K562 (cell line): ENCODE measurements around the gene PUSL1. TPM values are rescaled to one million over a fixed set of nuclear protein-coding genes. Genes with fewer than 3 reads are reported as not detected.

Source experiments
- FUS ChIP-seq: fragments of 200-400 bp; formaldehyde crosslinking; optimal IDR thresholded peaks from 2 replicates; pipeline ENCODE3; 2017; ENCODE audit warnings: low read depth, low read length
- MYBL2 ChIP-seq, 2 experiments: fragments of 450-650 bp in 1 of 2; sonication (generic) in 1 of 2; formaldehyde crosslinking in 1 of 2; IDR thresholded peaks; 2 replicates each; pipeline versions ENCODE4 v1.6.1 to v1.8.1; 2017 to 2022; ENCODE audit warnings: borderline replicate concordance in 1 of 2, inconsistent platforms in 1 of 2, low read depth in 1 of 2, mild to moderate bottlenecking in 1 of 2, missing genetic modification reagents in 1 of 2, moderate library complexity in 1 of 2
- SREBF2 ChIP-seq: sonication (generic); formaldehyde crosslinking; IDR thresholded peaks from 2 replicates; pipeline ENCODE4 v1.4.0; 2020; ENCODE audit warnings: mild to moderate bottlenecking, missing genetic modification reagents
- SUPT5H ChIP-seq: fragments of 450-650 bp; IDR thresholded peaks from 2 replicates; pipeline ENCODE4 v1.6.1; 2016
- polyA plus RNA-seq, 8 experiments: library from polyadenylated mRNA; depleted of rRNA in 4 of 8; stranded (reverse) in 5 of 8; unstranded in 3 of 8; fragments of >200 nt; fragmentation: Nextera tagmentation in 2 of 8; fragmentation: Illumina TruSeq in 1 of 8; extraction: Ambion mirVana in 2 of 8; extraction: Trizol in 1 of 8; gene quantifications; 2 replicates each; pipeline versions ENCODE4 v1.2.1 to v1.2.3, GENCODE V29; 2011 to 2014; ENCODE audit warnings: inconsistent platforms in 1 of 8, missing spikeins in 1 of 8
- total RNA-seq, 7 experiments: library from RNA; depleted of rRNA in 6 of 7; stranded (reverse); fragments of >200 nt in 6 of 7; fragmentation: Illumina TruSeq in 2 of 7; extraction: Trizol in 2 of 7; gene quantifications; 2 replicates each; pipeline versions ENCODE4 v1.2.1 to v1.2.3, GENCODE V29; 2011 to 2021; ENCODE audit warnings: low replicate concordance in 1 of 7
- TF ChIP-seq, protein P1 (sequence below): fragments of 200-600 bp; sonication (generic); IDR thresholded peaks from one replicate; pipeline ENCODE4 v1.6.1; 2012; ENCODE audit warnings: mild to moderate bottlenecking, low read depth, low read length, inconsistent platforms
- TF ChIP-seq, protein P2 (sequence below): fragments of 250-450 bp; sonication (Bioruptor Pico); IDR thresholded peaks from 2 replicates; pipeline ENCODE4 v1.4.0; 2020
- TF ChIP-seq, protein P3 (sequence below): sonication (generic); formaldehyde crosslinking; IDR thresholded peaks from 2 replicates; pipeline ENCODE4 v1.8.1; 2023; ENCODE audit warnings: mild to moderate bottlenecking, missing genetic modification reagents

Gene PUSL1
- total and polyA plus RNA-seq, 9 of the 15 experiments (the other 6 are each of a cell fraction or from before 2014, with no cell fraction given) = 0.62 to 86.9 (median 13.6) TPM

DNA sequence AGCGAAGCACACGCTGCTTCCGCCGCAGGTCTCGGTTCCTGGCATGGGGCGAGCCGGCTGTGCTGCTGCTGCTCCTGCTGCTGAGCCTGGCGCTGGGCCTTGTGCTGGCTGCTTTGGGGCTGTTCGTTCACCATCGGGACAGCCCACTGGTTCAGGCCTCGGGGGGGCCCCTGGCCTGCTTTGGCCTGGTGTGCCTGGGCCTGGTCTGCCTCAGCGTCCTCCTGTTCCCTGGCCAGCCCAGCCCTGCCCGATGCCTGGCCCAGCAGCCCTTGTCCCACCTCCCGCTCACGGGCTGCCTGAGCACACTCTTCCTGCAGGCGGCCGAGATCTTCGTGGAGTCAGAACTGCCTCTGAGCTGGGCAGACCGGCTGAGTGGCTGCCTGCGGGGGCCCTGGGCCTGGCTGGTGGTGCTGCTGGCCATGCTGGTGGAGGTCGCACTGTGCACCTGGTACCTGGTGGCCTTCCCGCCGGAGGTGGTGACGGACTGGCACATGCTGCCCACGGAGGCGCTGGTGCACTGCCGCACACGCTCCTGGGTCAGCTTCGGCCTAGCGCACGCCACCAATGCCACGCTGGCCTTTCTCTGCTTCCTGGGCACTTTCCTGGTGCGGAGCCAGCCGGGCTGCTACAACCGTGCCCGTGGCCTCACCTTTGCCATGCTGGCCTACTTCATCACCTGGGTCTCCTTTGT, 25.3 kb downstream of the PUSL1 start (continued):
- TF ChIP-seq, protein P1, sequence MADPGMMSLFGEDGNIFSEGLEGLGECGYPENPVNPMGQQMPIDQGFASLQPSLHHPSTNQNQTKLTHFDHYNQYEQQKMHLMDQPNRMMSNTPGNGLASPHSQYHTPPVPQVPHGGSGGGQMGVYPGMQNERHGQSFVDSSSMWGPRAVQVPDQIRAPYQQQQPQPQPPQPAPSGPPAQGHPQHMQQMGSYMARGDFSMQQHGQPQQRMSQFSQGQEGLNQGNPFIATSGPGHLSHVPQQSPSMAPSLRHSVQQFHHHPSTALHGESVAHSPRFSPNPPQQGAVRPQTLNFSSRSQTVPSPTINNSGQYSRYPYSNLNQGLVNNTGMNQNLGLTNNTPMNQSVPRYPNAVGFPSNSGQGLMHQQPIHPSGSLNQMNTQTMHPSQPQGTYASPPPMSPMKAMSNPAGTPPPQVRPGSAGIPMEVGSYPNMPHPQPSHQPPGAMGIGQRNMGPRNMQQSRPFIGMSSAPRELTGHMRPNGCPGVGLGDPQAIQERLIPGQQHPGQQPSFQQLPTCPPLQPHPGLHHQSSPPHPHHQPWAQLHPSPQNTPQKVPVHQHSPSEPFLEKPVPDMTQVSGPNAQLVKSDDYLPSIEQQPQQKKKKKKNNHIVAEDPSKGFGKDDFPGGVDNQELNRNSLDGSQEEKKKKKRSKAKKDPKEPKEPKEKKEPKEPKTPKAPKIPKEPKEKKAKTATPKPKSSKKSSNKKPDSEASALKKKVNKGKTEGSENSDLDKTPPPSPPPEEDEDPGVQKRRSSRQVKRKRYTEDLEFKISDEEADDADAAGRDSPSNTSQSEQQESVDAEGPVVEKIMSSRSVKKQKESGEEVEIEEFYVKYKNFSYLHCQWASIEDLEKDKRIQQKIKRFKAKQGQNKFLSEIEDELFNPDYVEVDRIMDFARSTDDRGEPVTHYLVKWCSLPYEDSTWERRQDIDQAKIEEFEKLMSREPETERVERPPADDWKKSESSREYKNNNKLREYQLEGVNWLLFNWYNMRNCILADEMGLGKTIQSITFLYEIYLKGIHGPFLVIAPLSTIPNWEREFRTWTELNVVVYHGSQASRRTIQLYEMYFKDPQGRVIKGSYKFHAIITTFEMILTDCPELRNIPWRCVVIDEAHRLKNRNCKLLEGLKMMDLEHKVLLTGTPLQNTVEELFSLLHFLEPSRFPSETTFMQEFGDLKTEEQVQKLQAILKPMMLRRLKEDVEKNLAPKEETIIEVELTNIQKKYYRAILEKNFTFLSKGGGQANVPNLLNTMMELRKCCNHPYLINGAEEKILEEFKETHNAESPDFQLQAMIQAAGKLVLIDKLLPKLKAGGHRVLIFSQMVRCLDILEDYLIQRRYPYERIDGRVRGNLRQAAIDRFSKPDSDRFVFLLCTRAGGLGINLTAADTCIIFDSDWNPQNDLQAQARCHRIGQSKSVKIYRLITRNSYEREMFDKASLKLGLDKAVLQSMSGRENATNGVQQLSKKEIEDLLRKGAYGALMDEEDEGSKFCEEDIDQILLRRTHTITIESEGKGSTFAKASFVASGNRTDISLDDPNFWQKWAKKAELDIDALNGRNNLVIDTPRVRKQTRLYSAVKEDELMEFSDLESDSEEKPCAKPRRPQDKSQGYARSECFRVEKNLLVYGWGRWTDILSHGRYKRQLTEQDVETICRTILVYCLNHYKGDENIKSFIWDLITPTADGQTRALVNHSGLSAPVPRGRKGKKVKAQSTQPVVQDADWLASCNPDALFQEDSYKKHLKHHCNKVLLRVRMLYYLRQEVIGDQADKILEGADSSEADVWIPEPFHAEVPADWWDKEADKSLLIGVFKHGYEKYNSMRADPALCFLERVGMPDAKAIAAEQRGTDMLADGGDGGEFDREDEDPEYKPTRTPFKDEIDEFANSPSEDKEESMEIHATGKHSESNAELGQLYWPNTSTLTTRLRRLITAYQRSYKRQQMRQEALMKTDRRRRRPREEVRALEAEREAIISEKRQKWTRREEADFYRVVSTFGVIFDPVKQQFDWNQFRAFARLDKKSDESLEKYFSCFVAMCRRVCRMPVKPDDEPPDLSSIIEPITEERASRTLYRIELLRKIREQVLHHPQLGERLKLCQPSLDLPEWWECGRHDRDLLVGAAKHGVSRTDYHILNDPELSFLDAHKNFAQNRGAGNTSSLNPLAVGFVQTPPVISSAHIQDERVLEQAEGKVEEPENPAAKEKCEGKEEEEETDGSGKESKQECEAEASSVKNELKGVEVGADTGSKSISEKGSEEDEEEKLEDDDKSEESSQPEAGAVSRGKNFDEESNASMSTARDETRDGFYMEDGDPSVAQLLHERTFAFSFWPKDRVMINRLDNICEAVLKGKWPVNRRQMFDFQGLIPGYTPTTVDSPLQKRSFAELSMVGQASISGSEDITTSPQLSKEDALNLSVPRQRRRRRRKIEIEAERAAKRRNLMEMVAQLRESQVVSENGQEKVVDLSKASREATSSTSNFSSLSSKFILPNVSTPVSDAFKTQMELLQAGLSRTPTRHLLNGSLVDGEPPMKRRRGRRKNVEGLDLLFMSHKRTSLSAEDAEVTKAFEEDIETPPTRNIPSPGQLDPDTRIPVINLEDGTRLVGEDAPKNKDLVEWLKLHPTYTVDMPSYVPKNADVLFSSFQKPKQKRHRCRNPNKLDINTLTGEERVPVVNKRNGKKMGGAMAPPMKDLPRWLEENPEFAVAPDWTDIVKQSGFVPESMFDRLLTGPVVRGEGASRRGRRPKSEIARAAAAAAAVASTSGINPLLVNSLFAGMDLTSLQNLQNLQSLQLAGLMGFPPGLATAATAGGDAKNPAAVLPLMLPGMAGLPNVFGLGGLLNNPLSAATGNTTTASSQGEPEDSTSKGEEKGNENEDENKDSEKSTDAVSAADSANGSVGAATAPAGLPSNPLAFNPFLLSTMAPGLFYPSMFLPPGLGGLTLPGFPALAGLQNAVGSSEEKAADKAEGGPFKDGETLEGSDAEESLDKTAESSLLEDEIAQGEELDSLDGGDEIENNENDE = peak; percentile 0
- peak; percentile 69; the same call in 1 of the 2 replicates for TF ChIP-seq SUPT5H
- TF ChIP-seq, protein P2, sequence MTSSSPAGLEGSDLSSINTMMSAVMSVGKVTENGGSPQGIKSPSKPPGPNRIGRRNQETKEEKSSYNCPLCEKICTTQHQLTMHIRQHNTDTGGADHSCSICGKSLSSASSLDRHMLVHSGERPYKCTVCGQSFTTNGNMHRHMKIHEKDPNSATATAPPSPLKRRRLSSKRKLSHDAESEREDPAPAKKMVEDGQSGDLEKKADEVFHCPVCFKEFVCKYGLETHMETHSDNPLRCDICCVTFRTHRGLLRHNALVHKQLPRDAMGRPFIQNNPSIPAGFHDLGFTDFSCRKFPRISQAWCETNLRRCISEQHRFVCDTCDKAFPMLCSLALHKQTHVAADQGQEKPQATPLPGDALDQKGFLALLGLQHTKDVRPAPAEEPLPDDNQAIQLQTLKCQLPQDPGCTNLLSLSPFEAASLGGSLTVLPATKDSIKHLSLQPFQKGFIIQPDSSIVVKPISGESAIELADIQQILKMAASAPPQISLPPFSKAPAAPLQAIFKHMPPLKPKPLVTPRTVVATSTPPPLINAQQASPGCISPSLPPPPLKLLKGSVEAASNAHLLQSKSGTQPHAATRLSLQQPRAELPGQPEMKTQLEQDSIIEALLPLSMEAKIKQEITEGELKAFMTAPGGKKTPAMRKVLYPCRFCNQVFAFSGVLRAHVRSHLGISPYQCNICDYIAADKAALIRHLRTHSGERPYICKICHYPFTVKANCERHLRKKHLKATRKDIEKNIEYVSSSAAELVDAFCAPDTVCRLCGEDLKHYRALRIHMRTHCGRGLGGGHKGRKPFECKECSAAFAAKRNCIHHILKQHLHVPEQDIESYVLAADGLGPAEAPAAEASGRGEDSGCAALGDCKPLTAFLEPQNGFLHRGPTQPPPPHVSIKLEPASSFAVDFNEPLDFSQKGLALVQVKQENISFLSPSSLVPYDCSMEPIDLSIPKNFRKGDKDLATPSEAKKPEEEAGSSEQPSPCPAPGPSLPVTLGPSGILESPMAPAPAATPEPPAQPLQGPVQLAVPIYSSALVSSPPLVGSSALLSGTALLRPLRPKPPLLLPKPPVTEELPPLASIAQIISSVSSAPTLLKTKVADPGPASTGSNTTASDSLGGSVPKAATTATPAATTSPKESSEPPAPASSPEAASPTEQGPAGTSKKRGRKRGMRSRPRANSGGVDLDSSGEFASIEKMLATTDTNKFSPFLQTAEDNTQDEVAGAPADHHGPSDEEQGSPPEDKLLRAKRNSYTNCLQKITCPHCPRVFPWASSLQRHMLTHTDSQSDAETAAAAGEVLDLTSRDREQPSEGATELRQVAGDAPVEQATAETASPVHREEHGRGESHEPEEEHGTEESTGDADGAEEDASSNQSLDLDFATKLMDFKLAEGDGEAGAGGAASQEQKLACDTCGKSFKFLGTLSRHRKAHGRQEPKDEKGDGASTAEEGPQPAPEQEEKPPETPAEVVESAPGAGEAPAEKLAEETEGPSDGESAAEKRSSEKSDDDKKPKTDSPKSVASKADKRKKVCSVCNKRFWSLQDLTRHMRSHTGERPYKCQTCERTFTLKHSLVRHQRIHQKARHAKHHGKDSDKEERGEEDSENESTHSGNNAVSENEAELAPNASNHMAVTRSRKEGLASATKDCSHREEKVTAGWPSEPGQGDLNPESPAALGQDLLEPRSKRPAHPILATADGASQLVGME = no peak
- TF ChIP-seq FUS = peak; percentile 51
- TF ChIP-seq, protein P3, sequence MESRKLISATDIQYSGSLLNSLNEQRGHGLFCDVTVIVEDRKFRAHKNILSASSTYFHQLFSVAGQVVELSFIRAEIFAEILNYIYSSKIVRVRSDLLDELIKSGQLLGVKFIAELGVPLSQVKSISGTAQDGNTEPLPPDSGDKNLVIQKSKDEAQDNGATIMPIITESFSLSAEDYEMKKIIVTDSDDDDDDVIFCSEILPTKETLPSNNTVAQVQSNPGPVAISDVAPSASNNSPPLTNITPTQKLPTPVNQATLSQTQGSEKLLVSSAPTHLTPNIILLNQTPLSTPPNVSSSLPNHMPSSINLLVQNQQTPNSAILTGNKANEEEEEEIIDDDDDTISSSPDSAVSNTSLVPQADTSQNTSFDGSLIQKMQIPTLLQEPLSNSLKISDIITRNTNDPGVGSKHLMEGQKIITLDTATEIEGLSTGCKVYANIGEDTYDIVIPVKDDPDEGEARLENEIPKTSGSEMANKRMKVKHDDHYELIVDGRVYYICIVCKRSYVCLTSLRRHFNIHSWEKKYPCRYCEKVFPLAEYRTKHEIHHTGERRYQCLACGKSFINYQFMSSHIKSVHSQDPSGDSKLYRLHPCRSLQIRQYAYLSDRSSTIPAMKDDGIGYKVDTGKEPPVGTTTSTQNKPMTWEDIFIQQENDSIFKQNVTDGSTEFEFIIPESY (CRISPR knock-in tag) = peak; percentile 80
- no peak for TF ChIP-seq MYBL2 (IDR thresholded peaks at IDR 0.05; ENCODE audit: low read depth)
- no peak for TF ChIP-seq MYBL2 (CRISPR knock-in tag; IDR thresholded peaks at IDR 0.05; ENCODE audit: borderline replicate concordance)
- TF ChIP-seq SREBF2 (CRISPR knock-in tag) = peak; percentile 80; the same call in 1 of the 2 replicates
